ENCODE measurements around the gene PGBD5. TPM values are rescaled to one million over a fixed set of nuclear protein-coding genes. Genes with fewer than 3 reads are reported as not detected.

PGBD5 gene
- total and polyA plus RNA-seq, 4 donors, result 0.54 to 3.0 (median 1.8) TPM

DNA sequence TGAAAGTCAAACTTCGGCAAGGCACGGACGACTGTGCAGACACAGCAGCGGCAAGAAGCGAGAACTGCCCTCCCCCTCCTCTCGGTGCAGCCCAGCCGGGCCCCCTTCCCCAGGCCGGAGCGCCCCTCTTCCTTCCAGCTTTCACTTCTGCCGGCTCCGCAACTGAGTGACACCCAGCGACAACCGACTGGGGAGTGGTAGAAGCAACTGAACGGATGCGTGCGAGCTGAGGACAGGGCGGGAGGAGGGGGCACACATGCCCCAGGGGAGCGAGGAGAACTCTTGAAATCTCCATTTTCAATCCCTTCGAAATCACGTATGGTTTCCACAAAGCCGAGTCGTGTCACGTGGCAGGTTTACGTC is 146.6 kb downstream of the PGBD5 start:
- H3K4me1 ChIP-seq (ENCODE audit: control insufficient read depth in 5 of 5, insufficient read depth in 5 of 5, low read length in 5 of 5), result peaks cover 0 to 5% (median 0%) of the 10 kb centered on the region in 5 donors
- no peak overlapping the region for H3K27ac ChIP-seq (ENCODE audit: low read depth in 1 of 2, low read length in 1 of 2)
- peaks cover 3 to 23% (median 16%) of the 10 kb centered on the region in 4 donors for H3K36me3 ChIP-seq (ENCODE audit: control insufficient read depth in 4 of 4, insufficient read depth in 4 of 4, low read length in 4 of 4)
- TF ChIP-seq, protein P1, sequence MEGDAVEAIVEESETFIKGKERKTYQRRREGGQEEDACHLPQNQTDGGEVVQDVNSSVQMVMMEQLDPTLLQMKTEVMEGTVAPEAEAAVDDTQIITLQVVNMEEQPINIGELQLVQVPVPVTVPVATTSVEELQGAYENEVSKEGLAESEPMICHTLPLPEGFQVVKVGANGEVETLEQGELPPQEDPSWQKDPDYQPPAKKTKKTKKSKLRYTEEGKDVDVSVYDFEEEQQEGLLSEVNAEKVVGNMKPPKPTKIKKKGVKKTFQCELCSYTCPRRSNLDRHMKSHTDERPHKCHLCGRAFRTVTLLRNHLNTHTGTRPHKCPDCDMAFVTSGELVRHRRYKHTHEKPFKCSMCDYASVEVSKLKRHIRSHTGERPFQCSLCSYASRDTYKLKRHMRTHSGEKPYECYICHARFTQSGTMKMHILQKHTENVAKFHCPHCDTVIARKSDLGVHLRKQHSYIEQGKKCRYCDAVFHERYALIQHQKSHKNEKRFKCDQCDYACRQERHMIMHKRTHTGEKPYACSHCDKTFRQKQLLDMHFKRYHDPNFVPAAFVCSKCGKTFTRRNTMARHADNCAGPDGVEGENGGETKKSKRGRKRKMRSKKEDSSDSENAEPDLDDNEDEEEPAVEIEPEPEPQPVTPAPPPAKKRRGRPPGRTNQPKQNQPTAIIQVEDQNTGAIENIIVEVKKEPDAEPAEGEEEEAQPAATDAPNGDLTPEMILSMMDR (IDR thresholded peaks at IDR 0.05; ENCODE audit: control extremely low read depth, extremely low read depth), result no peak
- peaks cover 0 to 2% (median 0%) of the 10 kb centered on the region in 4 donors for H3K9me3 ChIP-seq (ENCODE audit: control insufficient read depth in 4 of 4, insufficient read depth in 3 of 4, low read length in 3 of 4)
- H3K9ac ChIP-seq (ENCODE audit: insufficient read depth in 1 of 2, low read length in 2 of 2), result no peak overlapping the region
- ATAC-seq (ENCODE audit: insufficient read depth, low FRiP score), result no peak
- no peak for DNase-seq
- H3K4me3 ChIP-seq, result no peak overlapping the region
- no peaks in the 10 kb centered on the region for H3K27me3 ChIP-seq (ENCODE audit: control insufficient read depth in 3 of 3, insufficient read depth in 3 of 3, low read length in 2 of 3)
- WGBS, 2 donors, result 76 to 88% methylated on average over 24 of the region's 24 CpGs

DNA sequence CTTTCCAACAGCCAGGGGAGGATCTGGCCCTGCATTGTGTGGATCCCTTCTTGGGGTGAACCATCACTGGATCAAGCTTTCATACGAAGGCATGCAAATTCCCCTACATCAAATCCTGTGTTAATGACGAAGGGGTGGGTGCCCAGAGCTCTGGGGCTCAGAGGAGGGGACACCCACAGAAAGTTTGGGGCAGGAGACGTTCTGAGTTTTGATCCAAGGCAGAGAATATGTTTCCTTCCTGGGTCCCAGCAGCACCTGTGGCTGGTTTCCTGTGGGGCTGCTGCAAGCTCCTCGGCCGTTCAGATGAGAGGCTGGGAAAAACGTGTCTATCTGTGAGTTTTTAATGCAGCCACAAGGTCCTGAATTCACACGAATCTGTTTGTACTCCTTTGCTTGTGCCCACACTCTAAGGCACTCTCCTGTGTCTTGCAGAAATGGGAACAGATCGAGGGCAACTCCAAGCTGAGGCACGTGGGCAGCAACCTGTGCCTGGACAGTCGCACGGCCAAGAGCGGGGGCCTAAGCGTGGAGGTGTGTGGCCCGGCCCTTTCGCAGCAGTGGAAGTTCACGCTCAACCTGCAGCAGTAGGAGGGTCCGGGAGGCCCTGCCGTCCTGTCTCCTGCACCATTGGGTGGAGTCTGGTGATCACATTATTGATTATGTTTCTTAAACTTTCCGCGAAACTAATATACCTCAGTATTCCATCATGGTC is 147.1 kb downstream of the PGBD5 start:
- 75 to 82% methylated on average over 20 of the region's 20 CpGs for WGBS, 2 donors

DNA sequence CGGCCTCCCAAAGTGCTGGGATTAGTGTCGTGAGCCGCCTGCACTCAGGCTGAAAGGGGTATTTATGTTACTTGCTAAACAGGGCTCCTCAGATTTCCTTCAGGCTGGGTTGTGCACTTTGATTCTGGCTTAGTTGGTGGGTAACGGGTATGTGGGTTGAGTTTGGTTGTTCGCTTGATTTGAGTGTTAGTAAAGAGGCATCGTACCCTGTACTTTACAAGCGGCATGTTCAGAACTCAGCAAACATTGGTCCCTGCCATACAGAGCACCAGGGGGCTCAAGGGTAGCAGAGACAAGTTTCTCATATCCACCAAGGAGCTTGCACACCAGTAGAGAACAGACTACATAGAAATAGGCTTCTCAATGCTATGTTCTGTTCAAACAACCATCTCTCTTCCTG is 147.8 kb downstream of the PGBD5 start:
- Histone ChIP-seq H3K27me3 (ENCODE audit: control insufficient read depth in 3 of 3, insufficient read depth in 3 of 3, low read length in 2 of 3) (no peaks in the 10 kb centered on the region), H3K27ac (ENCODE audit: low read depth in 1 of 2, low read length in 1 of 2) (no peak overlapping the region), H3K4me1 (ENCODE audit: control insufficient read depth in 5 of 5, insufficient read depth in 5 of 5, low read length in 5 of 5) (peaks cover 0 to 5% (median 0%) of the 10 kb centered on the region in 5 donors), H3K36me3 (ENCODE audit: control insufficient read depth in 4 of 4, insufficient read depth in 4 of 4, low read length in 4 of 4) (peaks cover 6 to 26% (median 16%) of the 10 kb centered on the region in 4 donors), H3K9me3 (ENCODE audit: control insufficient read depth in 4 of 4, insufficient read depth in 3 of 4, low read length in 3 of 4) (peaks cover 0 to 2% (median 0%) of the 10 kb centered on the region in 4 donors), H3K4me3 (no peak overlapping the region), H3K9ac (ENCODE audit: insufficient read depth in 1 of 2, low read length in 2 of 2) (no peak overlapping the region)
- ATAC-seq (ENCODE audit: insufficient read depth, low FRiP score) (no peak), DNase-seq (no peak)
- TF ChIP-seq, protein P1 (IDR thresholded peaks at IDR 0.05; ENCODE audit: control extremely low read depth, extremely low read depth), result no peak
- WGBS, 2 donors, result 93 to 95% methylated on average over 7 of the region's 7 CpGs

More for the DNA sequence above, 147.1 kb downstream of the PGBD5 start:
- H3K27ac ChIP-seq (ENCODE audit: low read depth in 1 of 2, low read length in 1 of 2), result no peak overlapping the region
- TF ChIP-seq, protein P1 (IDR thresholded peaks at IDR 0.05; ENCODE audit: control extremely low read depth, extremely low read depth), result no peak
- ATAC-seq (ENCODE audit: insufficient read depth, low FRiP score) (no peak), DNase-seq (no peak)
- no peak overlapping the region for H3K4me3 ChIP-seq
- no peak overlapping the region for H3K9ac ChIP-seq (ENCODE audit: insufficient read depth in 1 of 2, low read length in 2 of 2)
- peaks cover 0 to 2% (median 0%) of the 10 kb centered on the region in 4 donors for H3K9me3 ChIP-seq (ENCODE audit: control insufficient read depth in 4 of 4, insufficient read depth in 3 of 4, low read length in 3 of 4)
- no peaks in the 10 kb centered on the region for H3K27me3 ChIP-seq (ENCODE audit: control insufficient read depth in 3 of 3, insufficient read depth in 3 of 3, low read length in 2 of 3)
- H3K4me1 ChIP-seq (ENCODE audit: control insufficient read depth in 5 of 5, insufficient read depth in 5 of 5, low read length in 5 of 5), result peaks cover 0 to 5% (median 0%) of the 10 kb centered on the region in 5 donors
- H3K36me3 ChIP-seq (ENCODE audit: control insufficient read depth in 4 of 4, insufficient read depth in 4 of 4, low read length in 4 of 4), result peaks cover 6 to 26% (median 16%) of the 10 kb centered on the region in 4 donors
